Measurements from ENCODE around the gene CDH12. TPM values are rescaled to one million over a fixed set of nuclear protein-coding genes. Genes with fewer than 3 reads are reported as not detected.

The CDH12 gene
- total RNA-seq, 1 experiment from 2014 or later: not detected

GRCh38 chr5:22076586-22076985 lies 776.6 kb downstream of the CDH12 start:
- Histone ChIP-seq H3K9me3 (ENCODE audit: low read length) (no peaks in the 10 kb centered on the region), H3K79me2 (ENCODE audit: low read length) (no peaks in the 10 kb centered on the region), H3K9ac (ENCODE audit: low read length) (no peak overlapping the region), H3K4me1 (ENCODE audit: low read length) (no peaks in the 10 kb centered on the region), H3K4me2 (ENCODE audit: low read depth, low read length, poor library complexity, severe bottlenecking) (no peak overlapping the region), H3K27ac (ENCODE audit: low read length) (no peak overlapping the region), H3K27me3 (ENCODE audit: low read length) (no peaks in the 10 kb centered on the region), H3K4me3 (ENCODE audit: low read length) (no peak overlapping the region), H2AFZ (ENCODE audit: low read length) (no peak overlapping the region), H3K36me3 (ENCODE audit: insufficient read depth, low read length) (no peaks in the 10 kb centered on the region), H3K9me2 (replicated peaks; ENCODE audit: insufficient read depth, low read length) (no peaks in the 10 kb centered on the region), H4K20me1 (ENCODE audit: insufficient read depth, low read depth, low read length) (no peaks in the 10 kb centered on the region)
- DNase-seq: no peak

- H2AFZ ChIP-seq (ENCODE audit: low read length): no peak overlapping the region
- no peak for DNase-seq
- no peak overlapping the region for H3K9ac ChIP-seq (ENCODE audit: low read length)
- no peaks in the 10 kb centered on the region for H3K9me3 ChIP-seq (ENCODE audit: low read length)
- H3K36me3 ChIP-seq (ENCODE audit: insufficient read depth, low read length): no peaks in the 10 kb centered on the region
- H3K4me1 ChIP-seq (ENCODE audit: low read length): no peaks in the 10 kb centered on the region
- no peaks in the 10 kb centered on the region for H3K9me2 ChIP-seq (replicated peaks; ENCODE audit: insufficient read depth, low read length)
- H3K4me3 ChIP-seq (ENCODE audit: low read length): no peak overlapping the region
- no peaks in the 10 kb centered on the region for H4K20me1 ChIP-seq (ENCODE audit: insufficient read depth, low read depth, low read length)
- H3K27me3 ChIP-seq (ENCODE audit: low read length): no peaks in the 10 kb centered on the region
- no peaks in the 10 kb centered on the region for H3K79me2 ChIP-seq (ENCODE audit: low read length)
- H3K4me2 ChIP-seq (ENCODE audit: low read depth, low read length, poor library complexity, severe bottlenecking): no peak overlapping the region
- no peak overlapping the region for H3K27ac ChIP-seq (ENCODE audit: low read length)
These were observed 782.9 kb downstream of the CDH12 start for GRCh38 chr5:22070186-22070728.

DNA sequence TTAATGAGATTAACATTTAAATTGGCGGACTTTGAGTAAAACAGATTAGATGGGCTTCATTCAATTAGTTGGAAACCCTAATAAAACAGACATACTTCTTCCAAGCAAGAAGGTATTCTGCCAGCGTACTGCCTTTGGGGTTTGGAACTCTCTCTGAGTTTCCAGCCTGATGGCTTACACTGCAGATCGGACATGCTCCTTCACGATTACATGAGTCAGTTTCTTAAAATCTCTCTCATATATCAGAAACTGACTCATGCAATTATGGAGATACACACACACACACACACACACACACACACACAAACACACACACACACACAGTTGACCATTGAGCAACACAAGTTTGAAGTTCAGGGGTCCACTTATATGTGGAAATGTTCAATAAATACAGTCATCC lies 789.4 kb downstream of the CDH12 start:
- no peaks in the 10 kb centered on the region for H4K20me1 ChIP-seq (ENCODE audit: insufficient read depth, low read depth, low read length)
- H3K4me2 ChIP-seq (ENCODE audit: low read depth, low read length, poor library complexity, severe bottlenecking): no peak overlapping the region
- no peaks in the 10 kb centered on the region for H3K36me3 ChIP-seq (ENCODE audit: insufficient read depth, low read length)
- no peaks in the 10 kb centered on the region for H3K4me1 ChIP-seq (ENCODE audit: low read length)
- H3K27me3 ChIP-seq (ENCODE audit: low read length): no peaks in the 10 kb centered on the region
- H2AFZ ChIP-seq (ENCODE audit: low read length): no peak overlapping the region
- H3K9ac ChIP-seq (ENCODE audit: low read length): no peak overlapping the region
- H3K9me3 ChIP-seq (ENCODE audit: low read length): peaks cover 3% of the 10 kb centered on the region; the same call in 1 of the 2 replicates
- H3K79me2 ChIP-seq (ENCODE audit: low read length): no peaks in the 10 kb centered on the region
- H3K4me3 ChIP-seq (ENCODE audit: low read length): no peak overlapping the region
- no peak for DNase-seq
- H3K9me2 ChIP-seq (replicated peaks; ENCODE audit: insufficient read depth, low read length): no peaks in the 10 kb centered on the region
- H3K27ac ChIP-seq (ENCODE audit: low read length): no peak overlapping the region

DNA sequence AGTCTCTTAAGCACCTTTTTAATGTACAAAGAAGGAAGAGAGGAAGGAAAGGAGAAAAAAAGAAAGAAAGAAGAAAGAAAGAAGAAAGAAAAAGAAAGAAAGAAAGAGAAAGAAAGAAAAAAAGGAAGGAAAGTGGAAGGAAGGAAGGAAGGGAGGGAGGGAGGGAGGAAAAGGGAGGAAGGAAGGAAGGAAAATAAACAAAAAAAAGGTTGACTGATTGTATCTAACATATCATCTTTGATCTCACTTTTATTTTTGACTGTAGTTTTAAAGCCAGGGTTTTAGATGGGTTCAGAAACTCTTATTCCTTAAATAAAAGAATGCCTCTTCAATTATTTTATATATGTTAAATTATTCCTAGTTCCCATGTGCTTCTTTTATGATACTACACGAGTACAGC lies 794.5 kb downstream of the CDH12 start:
- H3K79me2 ChIP-seq (ENCODE audit: low read length): no peaks in the 10 kb centered on the region

DNA sequence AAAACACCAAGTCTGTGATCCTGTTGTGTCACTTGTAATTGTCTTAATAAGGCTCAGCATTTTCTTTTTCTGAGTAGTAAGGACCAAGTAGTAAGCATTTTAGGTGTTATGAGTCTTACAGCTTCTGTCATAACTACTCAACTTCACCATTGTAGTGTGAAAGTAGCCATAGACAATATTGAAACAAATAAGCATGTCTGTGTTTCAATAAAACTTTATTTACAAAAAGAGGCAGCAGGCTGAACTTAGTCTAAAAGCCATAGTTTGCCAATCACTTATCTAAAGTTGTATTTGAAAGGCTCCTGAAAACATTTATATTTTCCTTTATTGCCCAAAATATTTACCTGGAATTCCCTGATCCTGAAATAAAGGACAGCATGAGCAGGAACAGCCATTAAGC lies 796.1 kb downstream of the CDH12 start:
- H3K27ac ChIP-seq (ENCODE audit: low read length): no peak overlapping the region
- H3K36me3 ChIP-seq (ENCODE audit: insufficient read depth, low read length): no peaks in the 10 kb centered on the region
- H3K9me2 ChIP-seq (replicated peaks; ENCODE audit: insufficient read depth, low read length): peaks cover 3% of the 10 kb centered on the region; the same call in 1 of the 2 replicates
- no peaks in the 10 kb centered on the region for H3K27me3 ChIP-seq (ENCODE audit: low read length)
- H3K9ac ChIP-seq (ENCODE audit: low read length): no peak overlapping the region
- no peak overlapping the region for H3K4me2 ChIP-seq (ENCODE audit: low read depth, low read length, poor library complexity, severe bottlenecking)
- H3K79me2 ChIP-seq (ENCODE audit: low read length): no peaks in the 10 kb centered on the region
- no peaks in the 10 kb centered on the region for H4K20me1 ChIP-seq (ENCODE audit: insufficient read depth, low read depth, low read length)
- no peaks in the 10 kb centered on the region for H3K4me1 ChIP-seq (ENCODE audit: low read length)
- no peaks in the 10 kb centered on the region; the same call in 1 of the 2 replicates for H3K9me3 ChIP-seq (ENCODE audit: low read length)
- no peak for DNase-seq
- H3K4me3 ChIP-seq (ENCODE audit: low read length): no peak overlapping the region
- H2AFZ ChIP-seq (ENCODE audit: low read length): no peak overlapping the region

More for the DNA sequence above, 794.5 kb downstream of the CDH12 start:
- Histone ChIP-seq H3K9ac (ENCODE audit: low read length) (no peak overlapping the region), H3K4me3 (ENCODE audit: low read length) (no peak overlapping the region), H3K4me1 (ENCODE audit: low read length) (no peaks in the 10 kb centered on the region), H3K27me3 (ENCODE audit: low read length) (no peaks in the 10 kb centered on the region), H4K20me1 (ENCODE audit: insufficient read depth, low read depth, low read length) (no peaks in the 10 kb centered on the region), H3K9me2 (replicated peaks; ENCODE audit: insufficient read depth, low read length) (peaks cover 3% of the 10 kb centered on the region; the same call in 1 of the 2 replicates), H3K9me3 (ENCODE audit: low read length) (peaks cover 3% of the 10 kb centered on the region; the same call in 1 of the 2 replicates), H3K4me2 (ENCODE audit: low read depth, low read length, poor library complexity, severe bottlenecking) (no peak overlapping the region), H3K27ac (ENCODE audit: low read length) (no peak overlapping the region), H3K36me3 (ENCODE audit: insufficient read depth, low read length) (no peaks in the 10 kb centered on the region), H2AFZ (ENCODE audit: low read length) (no peak overlapping the region)
- DNase-seq: no peak

GRCh38 chr5:22056601-22057000 lies 796.5 kb downstream of the CDH12 start:
- H3K36me3 ChIP-seq (ENCODE audit: insufficient read depth, low read length): no peaks in the 10 kb centered on the region
- no peaks in the 10 kb centered on the region; the same call in 1 of the 2 replicates for H3K9me3 ChIP-seq (ENCODE audit: low read length)
- no peak for DNase-seq
- H3K4me2 ChIP-seq (ENCODE audit: low read depth, low read length, poor library complexity, severe bottlenecking): no peak overlapping the region
- H3K79me2 ChIP-seq (ENCODE audit: low read length): no peaks in the 10 kb centered on the region
- peaks cover 3% of the 10 kb centered on the region; the same call in 1 of the 2 replicates for H3K9me2 ChIP-seq (replicated peaks; ENCODE audit: insufficient read depth, low read length)
- no peak overlapping the region for H3K27ac ChIP-seq (ENCODE audit: low read length)
- H3K27me3 ChIP-seq (ENCODE audit: low read length): no peaks in the 10 kb centered on the region
- no peaks in the 10 kb centered on the region for H3K4me1 ChIP-seq (ENCODE audit: low read length)
- no peak overlapping the region for H2AFZ ChIP-seq (ENCODE audit: low read length)
- H3K9ac ChIP-seq (ENCODE audit: low read length): no peak overlapping the region
- no peaks in the 10 kb centered on the region for H4K20me1 ChIP-seq (ENCODE audit: insufficient read depth, low read depth, low read length)
- H3K4me3 ChIP-seq (ENCODE audit: low read length): no peak overlapping the region

DNA sequence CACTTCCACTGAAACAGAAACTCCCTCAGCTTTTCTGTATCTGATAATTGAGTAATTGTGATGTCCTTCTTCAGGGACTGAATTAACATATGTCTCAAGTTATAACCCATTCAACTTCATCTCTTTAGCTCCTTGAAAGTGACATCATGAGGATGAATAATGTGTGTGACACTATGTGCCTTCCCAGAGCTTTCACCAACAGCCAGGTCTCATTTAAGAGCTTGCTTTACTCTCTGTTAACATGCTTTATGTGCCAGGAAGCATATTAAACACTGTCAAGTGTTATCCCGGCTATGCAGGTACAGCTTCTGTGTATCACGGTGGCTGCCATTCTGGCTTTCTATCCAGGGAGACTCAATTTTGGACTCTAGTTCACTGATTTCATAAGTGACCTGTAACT lies 799.9 kb downstream of the CDH12 start:
- no peak overlapping the region for H3K4me2 ChIP-seq (ENCODE audit: low read depth, low read length, poor library complexity, severe bottlenecking)
- no peaks in the 10 kb centered on the region for H3K36me3 ChIP-seq (ENCODE audit: insufficient read depth, low read length)
- no peaks in the 10 kb centered on the region for H3K27me3 ChIP-seq (ENCODE audit: low read length)
- H3K4me1 ChIP-seq (ENCODE audit: low read length): no peaks in the 10 kb centered on the region
- H3K9me3 ChIP-seq (ENCODE audit: low read length): no peaks in the 10 kb centered on the region
- no peak overlapping the region for H3K27ac ChIP-seq (ENCODE audit: low read length)
- H3K9me2 ChIP-seq (replicated peaks; ENCODE audit: insufficient read depth, low read length): peaks cover 3% of the 10 kb centered on the region; the same call in 1 of the 2 replicates
- H2AFZ ChIP-seq (ENCODE audit: low read length): no peak overlapping the region
- no peaks in the 10 kb centered on the region for H3K79me2 ChIP-seq (ENCODE audit: low read length)
- H3K9ac ChIP-seq (ENCODE audit: low read length): no peak overlapping the region
- H3K4me3 ChIP-seq (ENCODE audit: low read length): no peak overlapping the region
- no peak for DNase-seq
- no peaks in the 10 kb centered on the region for H4K20me1 ChIP-seq (ENCODE audit: insufficient read depth, low read depth, low read length)

GRCh38 chr5:22051881-22052280 lies 801.3 kb downstream of the CDH12 start:
- Histone ChIP-seq H3K4me2 (ENCODE audit: low read depth, low read length, poor library complexity, severe bottlenecking) (no peak overlapping the region), H3K79me2 (ENCODE audit: low read length) (no peaks in the 10 kb centered on the region), H3K9me2 (replicated peaks; ENCODE audit: insufficient read depth, low read length) (peaks cover 3% of the 10 kb centered on the region; the same call in 1 of the 2 replicates), H3K4me1 (ENCODE audit: low read length) (no peaks in the 10 kb centered on the region), H3K9ac (ENCODE audit: low read length) (no peak overlapping the region), H3K36me3 (ENCODE audit: insufficient read depth, low read length) (no peaks in the 10 kb centered on the region), H3K27me3 (ENCODE audit: low read length) (no peaks in the 10 kb centered on the region), H3K27ac (ENCODE audit: low read length) (no peak overlapping the region), H2AFZ (ENCODE audit: low read length) (no peak overlapping the region), H4K20me1 (ENCODE audit: insufficient read depth, low read depth, low read length) (no peaks in the 10 kb centered on the region), H3K9me3 (ENCODE audit: low read length) (no peaks in the 10 kb centered on the region), H3K4me3 (ENCODE audit: low read length) (no peak overlapping the region)
- DNase-seq: no peak
